Uterus (tissue), 4 donors: ENCODE results near the gene MAML1. TPM values are rescaled to one million over a fixed set of nuclear protein-coding genes. Genes with fewer than 3 reads are reported as not detected.

Experiments used
- DNase-seq, 2 donors: peaks; one replicate each; pipeline ENCODE4 v3.0.0-alpha.2; 2019 to 2020
- H3K27ac ChIP-seq, 2 donors: fragments of 200-600 bp; sonication (generic); 1 replicate in 1 of 2; 2 replicates in 1 of 2; pipeline ENCODE4 v1.5.1; 2016 to 2018
- H3K27me3 ChIP-seq, 2 donors: fragments of 200-600 bp; sonication (generic); one replicate each; pipeline ENCODE4 v1.5.1; 2018 to 2019; ENCODE audit warnings: control low read depth in 1 of 2
- H3K36me3 ChIP-seq, 2 donors: fragments of 200-600 bp; sonication (generic); one replicate each; pipeline ENCODE4 v1.5.1; 2019; ENCODE audit warnings: control low read depth in 1 of 2
- H3K4me1 ChIP-seq, 2 donors: fragments of 200-600 bp; sonication (generic); one replicate each; pipeline ENCODE4 v1.5.1; 2018 to 2019; ENCODE audit warnings: control low read depth in 1 of 2
- H3K4me3 ChIP-seq, 2 donors: fragments of 200-600 bp; sonication (generic); 1 replicate in 1 of 2; 2 replicates in 1 of 2; pipeline ENCODE4 v1.5.1; 2018 to 2019; ENCODE audit warnings: mild to moderate bottlenecking in 1 of 2
- H3K9me3 ChIP-seq, 2 donors: fragments of 200-600 bp; sonication (generic); one replicate each; pipeline ENCODE4 v1.5.1; 2019; ENCODE audit warnings: control low read depth in 1 of 2
- CTCF ChIP-seq, 4 experiments: fragments of 200-600 bp in 2 of 4; fragments of 450-650 bp in 2 of 4; sonication (generic) in 2 of 4; IDR thresholded peaks; one replicate each; pipeline ENCODE4 v1.5.1; 2016 to 2019; ENCODE audit warnings: antibody characterized with exemption in 4 of 4, mild to moderate bottlenecking in 2 of 4, moderate library complexity in 1 of 4
- POLR2A ChIP-seq, 2 donors: fragments of 450-650 bp; IDR thresholded peaks; one replicate each; pipeline ENCODE4 v1.6.1; 2016; ENCODE audit warnings: antibody characterized with exemption in 2 of 2, mild to moderate bottlenecking in 1 of 2, moderate library complexity in 1 of 2
- intact Hi-C: fragments of 100-400 bp; cut with DNase I; formaldehyde crosslinking; loops from one replicate; pipeline ENCODE4 v1.15.1; 2023; ENCODE audit warnings: low total_unique reads
- total RNA-seq, 4 donors: library from RNA; depleted of rRNA in 3 of 4; stranded (reverse); fragments of >200 nt in 3 of 4; gene quantifications; one replicate each; pipeline versions ENCODE4 v1.1.0 to v1.2.4, GENCODE V29; 2014 to 2023
- donor health status: DM: yes; HTN: yes; CAD: no.

MAML1 gene
- total RNA-seq, 4 donors from 2014 or later, result 19.7 to 44.1 (median 21.4) TPM

DNA sequence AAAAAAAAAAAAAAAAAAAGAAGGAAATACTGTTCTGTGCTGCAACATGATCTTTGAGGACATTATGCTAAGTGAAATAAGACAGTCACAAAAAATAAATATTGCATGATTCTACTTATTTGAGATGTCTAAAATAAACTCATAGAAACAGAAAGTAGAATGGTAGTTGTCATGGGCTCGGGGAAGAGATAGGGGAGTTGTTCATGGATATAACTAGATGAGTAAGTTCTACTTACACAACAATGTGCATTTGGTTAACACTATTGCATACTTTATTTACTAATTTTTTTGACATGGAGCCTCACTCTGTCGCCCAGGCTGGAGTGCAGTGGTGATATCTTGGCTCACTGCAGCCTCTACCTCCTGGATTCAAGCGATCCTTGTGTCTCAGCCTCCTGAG, 15.2 kb downstream of the MAML1 start:
- Histone ChIP-seq H3K36me3 (no peaks in the 10 kb centered on the region), H3K9me3 (no peaks in the 10 kb centered on the region), H3K27ac (no peak overlapping the region), H3K4me3 (no peak overlapping the region), H3K4me1 (no peaks in the 10 kb centered on the region), H3K27me3 (no peaks in the 10 kb centered on the region)
- no peak for DNase-seq
- intact Hi-C loops, result no loop called here
- no peak for TF ChIP-seq POLR2A (IDR thresholded peaks at IDR 0.05)
- no peak for TF ChIP-seq CTCF (IDR thresholded peaks at IDR 0.05)

GRCh38 chr5:179749857-179750508, 17.4 kb downstream of the MAML1 start:
- H3K4me3 ChIP-seq, result no peak overlapping the region
- TF ChIP-seq POLR2A (IDR thresholded peaks at IDR 0.05) (no peak), CTCF (IDR thresholded peaks at IDR 0.05) (no peak)
- DNase-seq, result no peak
- peaks cover 0 to 3% of the 10 kb centered on the region in 2 donors for H3K4me1 ChIP-seq
- no peaks in the 10 kb centered on the region for H3K36me3 ChIP-seq
- H3K27ac ChIP-seq, result no peak overlapping the region
- no peaks in the 10 kb centered on the region for H3K27me3 ChIP-seq
- intact Hi-C loops, result no loop called here
- no peaks in the 10 kb centered on the region for H3K9me3 ChIP-seq

GRCh38 chr5:179753971-179754370, 21.3 kb downstream of the MAML1 start:
- Histone ChIP-seq H3K27ac (no peak overlapping the region), H3K9me3 (no peaks in the 10 kb centered on the region), H3K36me3 (no peaks in the 10 kb centered on the region), H3K4me3 (no peak overlapping the region), H3K4me1 (peaks cover 0 to 3% of the 10 kb centered on the region in 2 donors), H3K27me3 (no peaks in the 10 kb centered on the region)
- intact Hi-C loops, result no loop called here
- no peak for DNase-seq
- no peak for TF ChIP-seq POLR2A (IDR thresholded peaks at IDR 0.05)

GRCh38 chr5:179755022-179755421, 22.4 kb downstream of the MAML1 start:
- H3K27me3 ChIP-seq, result no peaks in the 10 kb centered on the region
- no peak overlapping the region for H3K4me3 ChIP-seq
- no peak for TF ChIP-seq POLR2A (IDR thresholded peaks at IDR 0.05)
- TF ChIP-seq CTCF (IDR thresholded peaks at IDR 0.05), result no peak
- intact Hi-C loops, result no loop called here
- no peaks in the 10 kb centered on the region for H3K9me3 ChIP-seq
- DNase-seq, result no peak
- peaks cover 0 to 3% of the 10 kb centered on the region in 2 donors for H3K4me1 ChIP-seq
- H3K27ac ChIP-seq, result no peak overlapping the region
- no peaks in the 10 kb centered on the region for H3K36me3 ChIP-seq

DNA sequence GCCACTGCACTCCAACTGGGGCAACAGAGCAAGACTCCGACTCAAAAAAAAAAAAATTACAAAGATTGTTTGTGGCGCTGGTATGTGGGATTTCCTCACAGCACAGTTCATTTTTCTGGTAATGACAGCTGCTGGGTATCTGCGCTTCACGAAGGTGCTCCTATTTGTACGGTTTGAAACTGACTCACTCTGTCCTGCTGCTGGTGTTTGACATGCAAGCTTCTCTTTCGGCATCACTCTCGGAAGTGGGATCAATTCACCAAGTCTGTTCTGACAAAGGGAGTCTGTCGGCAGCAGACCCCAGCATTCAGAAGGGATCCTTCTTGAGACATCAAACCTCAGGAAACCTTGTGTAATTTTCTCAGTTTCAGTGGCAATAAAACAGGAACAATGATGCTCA, 26.3 kb downstream of the MAML1 start:
- no peaks in the 10 kb centered on the region for H3K36me3 ChIP-seq
- TF ChIP-seq POLR2A (IDR thresholded peaks at IDR 0.05) (no peak), CTCF (IDR thresholded peaks at IDR 0.05) (no peak)
- H3K4me1 ChIP-seq, result peaks cover 0 to 8% of the 10 kb centered on the region in 2 donors
- H3K27ac ChIP-seq, result no peak overlapping the region
- no peak for DNase-seq
- intact Hi-C loops, result no loop called here
- H3K4me3 ChIP-seq, result no peak overlapping the region
- H3K9me3 ChIP-seq, result no peaks in the 10 kb centered on the region
- H3K27me3 ChIP-seq, result no peaks in the 10 kb centered on the region
